HPDE6-E6E7 (cell line): Measurements from ENCODE around the gene MTMR6.
"Not testable (repeated sequence)": the region's sequence is repeated elsewhere in the genome, so short reads cannot be mapped to it uniquely, and the experiment has no call there.

Experiments
- DNase-seq: peaks from one replicate; pipeline ENCODE4 v3.0.0; 2011; ENCODE audit warnings: missing footprints; ENCODE audit errors: extremely low spot score

Gene MTMR6

GRCh38 chr13:25286969-25287961 lies at the start of gene MTMR6:
TSS of gene MTMR6 (minus strand) at chr13:25287488. CDS start at chr13:25287247, 241 bp downstream.
- peak; percentile 49 for DNase-seq

DNA sequence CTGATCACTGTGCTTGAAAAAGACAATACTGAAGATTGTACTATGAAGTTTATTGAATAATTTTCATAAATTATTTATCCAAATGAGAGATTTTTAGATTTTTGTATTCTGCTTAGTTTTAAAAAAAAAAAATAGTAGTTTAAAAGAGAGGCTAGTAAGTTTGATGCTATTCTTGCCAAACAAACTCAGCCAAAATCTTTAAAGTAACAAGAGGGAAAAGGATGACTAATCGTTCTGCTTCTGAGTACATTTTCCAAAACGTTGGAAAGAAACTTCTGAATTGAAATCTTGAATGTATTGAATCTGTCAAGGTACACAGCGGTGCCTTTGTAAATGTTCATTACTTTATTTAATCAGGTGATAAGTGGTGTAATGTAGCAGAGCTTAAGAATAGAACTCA lies 48.6 kb upstream of the MTMR6 start:
- DNase-seq: no peak

GRCh38 chr13:25330541-25330940 lies 43.3 kb upstream of the MTMR6 start:
- DNase-seq: no peak

GRCh38 chr13:25329706-25330105 lies 42.4 kb upstream of the MTMR6 start:
- DNase-seq: no peak

- DNase-seq: no peak
Observed at GRCh38 chr13:25324100-25324499, 36.8 kb upstream of the MTMR6 start.

DNA sequence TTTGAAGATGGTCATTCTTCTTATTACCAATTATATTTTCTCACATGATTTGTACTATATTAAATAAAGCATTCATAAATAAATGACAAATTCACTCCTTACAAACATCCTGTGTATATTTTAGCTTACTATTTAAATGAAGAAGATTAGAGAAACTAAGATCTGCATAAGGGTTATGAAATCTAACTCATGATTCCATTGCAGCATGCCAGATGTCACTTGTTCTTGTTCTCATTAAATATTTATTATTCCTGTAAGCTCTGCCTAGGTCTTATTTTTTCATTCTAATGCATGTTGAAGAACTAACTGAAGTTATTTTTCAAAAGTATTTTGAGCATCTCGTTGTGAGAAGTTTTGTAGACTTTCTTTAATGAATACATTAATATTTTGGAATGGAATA lies 32.5 kb upstream of the MTMR6 start:
- no peak for DNase-seq

- DNase-seq: not testable (repeated sequence)
Observed at GRCh38 chr13:25318946-25319345, 31.7 kb upstream of the MTMR6 start.

- DNase-seq: no peak
Observed at GRCh38 chr13:25310891-25311290, 23.6 kb upstream of the MTMR6 start.

DNA sequence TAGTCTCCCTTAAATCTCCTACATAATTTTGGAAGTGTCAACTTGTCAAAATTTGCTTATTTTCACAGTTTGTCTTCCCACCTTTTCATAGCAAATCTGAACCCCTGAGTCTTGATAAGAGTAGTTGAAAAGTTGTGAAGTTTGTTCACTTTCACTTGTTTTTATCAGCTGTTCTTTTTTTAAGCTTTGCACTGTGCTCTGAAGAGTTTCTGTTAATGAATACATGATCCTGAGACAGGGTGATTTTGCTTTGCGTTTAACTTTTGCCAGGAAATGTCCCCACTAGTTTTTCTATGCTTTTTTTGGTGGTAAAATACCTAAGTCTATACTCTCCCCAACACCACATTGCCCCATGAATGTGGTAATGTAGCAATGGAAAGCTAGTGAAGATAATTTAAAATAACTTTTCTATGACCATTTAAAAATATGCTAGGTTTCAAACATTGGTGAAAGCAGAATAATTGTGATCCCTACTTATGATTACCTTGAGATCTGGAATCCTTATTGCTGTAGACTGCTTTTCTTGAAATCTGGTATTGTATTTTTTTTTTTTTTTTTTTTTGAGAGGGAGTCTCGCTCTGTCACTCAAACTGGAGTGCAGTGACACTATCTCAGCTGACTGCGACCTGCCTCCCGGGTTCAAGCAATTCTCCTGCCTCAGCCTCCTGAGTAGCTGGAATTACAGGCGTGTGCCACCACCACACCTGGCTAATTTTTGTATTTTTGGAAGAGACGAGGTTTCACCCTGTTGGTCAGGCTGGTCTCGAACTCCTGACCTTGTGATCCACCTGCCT lies 19.6 kb upstream of the MTMR6 start:
- DNase-seq: no peak

GRCh38 chr13:25302121-25302520 lies 14.8 kb upstream of the MTMR6 start:
- DNase-seq: no peak

DNA sequence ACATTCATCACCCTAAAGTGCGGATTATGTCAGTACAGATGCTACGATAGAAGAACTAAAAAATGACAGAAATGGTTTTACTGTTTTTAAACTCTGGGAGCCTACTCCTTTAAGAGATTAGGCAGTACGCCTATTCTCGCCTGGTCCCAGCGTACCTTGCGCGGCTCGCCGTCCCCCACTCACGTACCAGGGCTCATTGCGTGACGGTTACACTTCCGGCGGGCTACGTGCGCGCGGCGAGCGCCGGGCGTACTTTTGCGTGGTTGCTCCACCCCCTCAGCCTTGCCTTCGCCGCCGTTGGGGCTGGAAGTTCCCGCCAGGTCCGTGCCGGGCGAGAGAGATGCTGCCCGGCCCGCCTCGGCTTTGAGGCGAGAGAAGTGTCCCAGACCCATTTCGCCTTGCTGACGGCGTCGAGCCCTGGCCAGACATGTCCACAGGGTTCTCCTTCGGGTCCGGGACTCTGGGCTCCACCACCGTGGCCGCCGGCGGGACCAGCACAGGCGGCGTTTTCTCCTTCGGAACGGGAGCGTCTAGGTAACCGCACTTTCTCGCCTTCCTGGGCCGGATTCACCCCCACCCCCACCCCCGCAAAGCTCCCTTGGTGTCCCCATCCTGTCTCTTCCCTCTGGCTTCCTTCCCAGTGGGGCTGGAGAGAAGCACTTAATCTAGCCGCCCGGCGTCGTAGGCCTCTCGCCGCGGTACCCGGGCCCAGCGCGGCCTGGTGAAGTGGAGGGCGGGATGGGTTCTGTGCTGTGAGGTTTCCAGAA lies 14.2 kb upstream of the MTMR6 start, which contains the start of gene NUP58:
NUP58 (plus strand) TSS at position 279 of the 767 bp plus-strand sequence; CDS start at position 428, 149 bp downstream.
- peak; percentile 39 for DNase-seq

GRCh38 chr13:25300861-25301346 lies 13.6 kb upstream of the MTMR6 start:
- no peak for DNase-seq

DNA sequence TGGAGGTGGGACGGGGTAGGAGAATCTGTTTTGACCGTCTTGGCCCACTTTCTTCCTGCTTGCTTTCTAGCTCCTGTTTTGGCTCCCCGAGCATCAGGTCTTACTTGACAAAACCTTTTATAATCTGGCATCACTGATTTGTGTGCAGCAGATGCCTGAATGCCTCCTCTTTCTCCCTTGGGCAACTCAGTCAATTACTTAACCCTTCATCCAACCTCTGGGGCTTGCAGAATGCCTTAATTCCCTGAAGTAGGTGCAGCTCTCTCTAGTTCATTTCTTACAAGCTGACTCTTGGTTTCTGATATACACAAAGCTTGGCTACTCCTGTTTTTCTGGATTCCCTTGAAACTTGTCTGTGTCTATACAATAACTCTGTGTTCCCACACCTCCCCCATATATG lies 8.4 kb upstream of the MTMR6 start:
- no peak for DNase-seq

DNA sequence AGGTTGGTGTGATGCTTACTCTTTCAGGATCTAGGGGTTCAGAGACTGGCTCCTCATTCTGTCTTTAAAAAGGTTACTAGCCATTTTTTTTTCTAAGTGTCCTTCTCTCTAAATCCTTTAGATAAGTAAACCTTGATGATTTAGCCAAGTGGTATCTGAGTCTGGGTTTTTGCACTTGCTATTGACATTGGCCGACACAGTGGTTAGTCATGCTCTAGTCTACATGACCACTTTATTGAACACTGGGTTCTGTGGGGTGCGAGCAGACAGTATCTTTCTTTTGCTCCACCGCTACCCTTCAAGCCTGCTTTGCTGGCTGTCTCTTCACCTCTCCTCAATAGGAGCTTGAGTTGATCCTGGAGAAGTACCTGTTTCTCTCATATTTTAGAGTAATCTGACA lies 7.9 kb upstream of the MTMR6 start:
- no peak for DNase-seq

DNA sequence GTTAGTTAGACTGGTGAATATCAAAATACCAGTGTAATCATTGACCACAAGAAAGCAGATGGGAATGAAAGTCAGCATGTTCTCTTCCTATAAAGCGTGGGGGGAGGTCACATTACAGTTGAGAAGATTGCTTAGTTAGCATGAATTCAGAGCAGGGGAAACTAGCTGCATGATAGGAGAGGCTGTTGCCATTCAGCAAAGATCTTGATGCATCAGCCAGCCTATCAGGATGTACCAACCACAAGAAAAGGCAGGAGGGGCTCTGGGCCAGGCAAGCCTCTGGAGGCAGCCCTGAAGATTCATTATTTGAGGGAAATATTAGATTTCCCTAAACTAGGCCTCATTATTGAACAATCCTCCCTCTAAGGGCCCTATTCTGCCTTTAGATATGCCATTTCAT lies 5.0 kb upstream of the MTMR6 start:
- no peak for DNase-seq

DNA sequence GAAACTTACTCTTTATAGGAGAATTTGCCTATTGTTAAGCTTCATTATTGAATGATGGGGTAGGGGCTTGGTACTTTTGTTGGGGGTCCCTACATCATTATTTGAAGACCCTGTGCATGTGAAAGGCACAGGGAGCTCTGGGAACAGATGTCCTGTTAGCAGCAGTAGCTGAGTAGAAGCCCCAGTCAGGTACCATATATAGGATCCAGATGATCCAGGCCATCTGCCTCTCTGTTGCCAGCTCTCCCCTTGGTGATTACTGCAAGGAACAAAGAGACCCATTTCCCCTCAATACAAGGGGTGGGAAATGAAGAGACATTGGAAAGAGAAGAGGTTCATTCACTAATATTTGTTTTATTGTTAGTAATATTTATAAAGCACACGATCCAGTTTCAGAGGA lies 4.4 kb upstream of the MTMR6 start:
- DNase-seq: no peak

DNA sequence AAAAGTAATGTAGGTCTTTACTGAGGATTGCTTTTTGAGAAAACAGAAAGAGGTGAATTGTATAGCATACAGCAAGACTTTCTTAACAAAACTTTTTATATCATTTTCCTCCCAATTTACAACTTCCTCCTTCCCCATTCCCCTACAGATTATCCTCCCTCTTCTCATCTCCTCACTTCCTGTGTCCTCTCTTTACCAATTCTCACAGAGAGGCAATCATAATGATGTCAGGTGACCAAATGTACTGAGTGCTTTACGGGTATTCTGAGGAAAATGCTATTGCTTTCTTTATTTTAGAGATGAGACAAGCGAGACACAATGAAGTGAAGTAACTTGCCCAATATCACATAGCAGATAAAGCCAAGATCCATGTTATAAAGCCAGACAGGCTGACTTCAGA lies 1.7 kb upstream of the MTMR6 start:
- DNase-seq: no peak

GRCh38 chr13:25286308-25286968 lies 850 bp downstream of the MTMR6 start:
- DNase-seq: no peak

DNA sequence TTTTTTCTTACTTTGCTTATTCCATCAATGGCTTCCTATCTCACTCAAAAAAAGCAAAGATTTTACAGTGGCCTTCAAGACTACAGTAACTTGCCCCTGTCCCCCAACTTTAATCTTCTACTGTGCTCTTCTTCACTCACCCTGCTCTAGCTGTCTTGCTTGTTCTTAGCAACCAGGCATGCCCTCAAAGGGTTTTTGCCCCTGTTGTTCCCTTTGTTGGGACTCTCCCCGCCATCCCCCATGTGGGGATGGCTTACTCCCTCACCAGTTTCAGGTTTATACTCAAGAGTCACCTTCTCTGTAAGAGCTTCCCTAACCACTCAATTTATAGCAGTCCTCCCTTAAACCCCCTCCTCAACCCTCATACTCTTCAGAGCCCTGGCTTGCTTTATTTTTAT lies 5.4 kb downstream of the MTMR6 start:
- no peak for DNase-seq

GRCh38 chr13:25281193-25281934 lies 5.9 kb downstream of the MTMR6 start:
- DNase-seq: no peak
